ENCODE data around the gene ARID4B.
A peak's percentile ranks its signal among the peaks of the same experiment; 100 is the strongest.
"Not testable (repeated sequence)": the region's sequence is repeated elsewhere in the genome, so short reads cannot be mapped to it uniquely, and the experiment has no call there.

ARID4B gene

DNA sequence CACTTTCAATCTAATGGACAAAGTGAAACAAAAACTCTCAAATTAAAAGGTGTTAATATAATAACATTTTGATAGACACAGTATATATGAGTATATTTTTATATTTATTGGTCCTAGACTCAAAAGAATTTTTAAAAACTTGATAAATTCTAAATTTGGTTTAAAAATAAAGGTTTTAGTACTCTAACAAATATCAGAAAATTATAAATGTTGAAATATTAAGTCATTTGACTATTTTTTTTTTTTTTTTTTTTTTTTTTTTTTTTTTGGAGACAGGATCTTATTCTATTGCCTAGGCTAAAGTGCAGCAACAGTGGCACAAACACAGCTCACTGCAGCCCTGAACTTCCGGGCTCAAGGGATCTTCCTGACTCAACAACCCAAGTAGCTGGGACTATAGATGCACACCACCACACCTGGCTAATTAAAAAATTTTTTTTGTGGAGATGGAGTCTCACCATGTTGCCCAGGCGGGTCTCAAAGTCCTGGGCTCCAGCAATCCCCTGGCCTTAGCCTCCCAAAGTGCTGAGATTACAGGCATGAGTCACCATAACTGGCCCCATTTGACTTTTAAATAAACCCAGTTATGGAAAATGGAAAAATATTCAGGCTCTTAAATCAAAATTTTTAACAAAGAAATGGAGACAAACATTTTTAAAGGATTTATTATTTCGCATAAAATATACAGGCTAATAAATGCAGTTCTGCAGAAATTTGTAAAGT, 106.2 kb downstream of the ARID4B start:
- no peak for DNase-seq

DNA sequence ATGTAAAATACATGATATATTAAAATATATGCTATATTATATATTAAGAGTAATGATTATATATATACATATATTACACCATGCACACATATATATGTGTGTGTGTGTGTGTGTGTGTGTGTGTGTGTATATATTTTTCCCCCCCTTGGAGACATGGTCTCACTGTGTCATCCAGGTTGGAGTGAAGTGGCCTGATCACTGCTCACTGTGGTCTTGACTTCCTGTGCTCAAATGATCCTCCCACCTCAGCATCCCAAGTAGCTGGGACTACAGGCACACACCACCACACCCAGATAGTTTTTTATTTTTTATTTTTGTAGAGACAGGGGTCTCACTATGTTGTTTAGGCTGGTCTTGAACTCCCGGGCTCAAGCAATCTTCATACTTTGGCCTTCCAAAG, 112.5 kb downstream of the ARID4B start:
- no peak for DNase-seq

DNA sequence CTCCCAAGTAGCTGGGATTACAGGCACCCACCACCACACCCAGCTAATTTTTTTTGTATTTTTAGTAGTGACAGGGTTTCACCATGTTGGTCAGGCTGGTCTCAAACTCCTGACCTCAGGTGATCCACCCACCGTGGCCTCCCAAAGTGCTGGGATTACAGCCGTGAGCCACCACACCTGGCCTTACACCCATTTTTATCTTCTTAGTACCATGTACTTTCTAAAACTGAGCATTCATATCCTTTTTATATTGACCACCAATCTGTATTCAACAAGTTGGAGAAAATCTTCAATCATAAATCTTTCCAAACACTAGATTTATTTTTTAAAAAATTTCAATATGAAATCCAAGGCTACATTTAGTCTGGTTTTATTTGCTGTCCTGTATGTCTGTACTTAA, 113.0 kb downstream of the ARID4B start:
- not testable (repeated sequence) for DNase-seq

DNA sequence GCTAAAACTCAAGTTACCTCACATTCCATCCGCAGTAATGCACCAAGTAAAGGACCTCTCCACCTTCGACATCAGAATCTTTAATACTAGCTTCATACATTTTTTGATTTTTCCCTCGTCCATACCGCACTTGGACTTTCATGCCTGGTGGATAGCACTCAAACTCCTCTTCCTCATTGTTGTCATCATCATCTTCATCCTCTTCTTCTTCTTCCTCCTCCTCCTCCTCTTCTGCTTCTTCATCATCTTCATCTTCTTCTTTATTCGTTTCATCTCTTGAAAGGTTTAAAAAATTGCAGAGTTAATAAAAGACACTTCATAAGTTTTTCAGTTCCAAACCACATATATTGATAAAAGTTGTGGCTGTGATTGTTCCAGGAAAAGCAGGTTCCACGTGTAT, 114.2 kb downstream of the ARID4B start:
- no peak for DNase-seq

DNA sequence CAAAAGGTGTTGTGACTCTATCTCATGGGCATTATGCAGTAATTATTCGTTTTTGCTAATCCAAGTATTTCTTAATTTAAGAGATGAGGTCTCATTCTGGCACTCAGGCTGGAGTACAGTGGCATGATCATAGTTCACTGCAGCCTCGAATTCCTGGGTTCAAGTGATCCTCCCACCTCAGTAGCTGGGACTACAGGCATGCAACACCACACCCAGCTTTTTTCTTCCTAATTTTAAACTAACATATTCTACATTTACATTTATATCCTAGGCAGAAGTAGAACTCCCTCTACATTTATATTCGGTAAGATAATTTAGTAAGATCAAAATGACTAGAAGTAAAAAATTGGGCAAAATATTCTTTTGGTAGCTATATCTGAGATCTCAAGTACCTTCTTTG, 116.5 kb downstream of the ARID4B start:
- DNase-seq, result no peak

DNA sequence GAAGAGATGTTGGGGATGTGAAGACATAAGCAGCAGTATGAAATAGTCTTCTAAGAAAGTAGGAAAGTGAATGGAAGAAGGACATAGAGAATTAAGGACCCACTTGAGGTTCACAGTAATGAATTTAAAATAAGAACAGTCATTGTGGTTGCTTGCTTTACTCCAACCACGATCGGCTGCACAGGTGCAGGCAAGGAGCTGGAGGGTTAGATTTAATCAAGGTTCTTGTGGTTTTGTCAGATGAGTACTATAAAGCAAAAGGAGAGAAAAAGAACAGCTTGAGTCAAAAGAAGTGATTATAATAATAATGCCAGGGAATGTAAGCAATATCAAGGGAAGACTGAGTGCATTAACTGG, 120.8 kb downstream of the ARID4B start:
- no peak for DNase-seq

DNA sequence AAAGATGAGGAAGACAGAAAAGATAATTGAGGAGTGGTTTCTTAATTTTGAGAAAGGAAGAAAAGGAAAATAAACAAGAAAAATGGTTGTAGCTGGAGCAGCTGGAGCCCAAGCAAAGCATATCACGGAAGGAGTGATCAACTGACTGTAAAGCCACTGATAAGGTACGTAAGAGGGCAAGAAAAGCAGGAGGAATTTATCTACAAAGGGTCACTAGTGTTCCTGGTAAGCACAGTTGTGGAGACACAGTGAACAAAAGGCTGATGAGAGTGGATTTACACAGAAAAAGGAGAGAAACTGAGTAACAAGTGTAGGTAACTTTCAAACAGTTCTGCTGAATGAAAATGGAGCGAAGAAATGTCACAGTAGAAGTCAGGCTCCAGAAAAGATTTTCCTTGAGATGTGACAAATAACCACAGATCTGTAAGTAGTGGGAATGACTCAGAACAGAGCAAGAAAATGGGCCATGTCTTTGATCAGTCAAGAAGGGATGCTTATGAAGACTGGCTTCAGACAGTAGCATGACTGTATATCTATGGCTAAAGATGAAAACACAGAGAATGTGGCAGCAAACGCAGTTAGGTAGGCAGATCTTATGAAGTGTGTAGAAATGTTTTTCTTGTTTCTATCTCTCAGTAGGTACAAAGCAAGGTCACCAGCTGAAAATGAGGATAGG, 121.3 kb downstream of the ARID4B start:
- no peak for DNase-seq

DNA sequence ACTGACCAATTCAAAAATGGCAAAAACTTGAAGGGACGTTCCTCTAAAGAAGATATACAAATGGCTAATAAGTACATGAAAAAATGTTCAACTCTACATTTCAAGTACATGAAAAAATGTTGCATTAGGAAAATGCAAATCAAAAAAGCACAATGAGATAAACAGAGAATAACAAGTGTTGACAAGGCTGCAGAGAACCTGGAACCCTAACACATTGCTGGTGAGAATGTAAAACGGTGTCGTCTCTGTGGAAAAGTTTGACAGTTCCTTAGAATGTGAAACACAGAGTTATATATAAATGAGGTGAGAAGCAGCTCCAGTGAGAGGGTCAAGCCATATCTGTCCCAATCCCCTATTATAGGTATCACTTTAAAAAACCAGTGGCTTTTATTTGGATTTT, 122.3 kb downstream of the ARID4B start:
- DNase-seq, result no peak

DNA sequence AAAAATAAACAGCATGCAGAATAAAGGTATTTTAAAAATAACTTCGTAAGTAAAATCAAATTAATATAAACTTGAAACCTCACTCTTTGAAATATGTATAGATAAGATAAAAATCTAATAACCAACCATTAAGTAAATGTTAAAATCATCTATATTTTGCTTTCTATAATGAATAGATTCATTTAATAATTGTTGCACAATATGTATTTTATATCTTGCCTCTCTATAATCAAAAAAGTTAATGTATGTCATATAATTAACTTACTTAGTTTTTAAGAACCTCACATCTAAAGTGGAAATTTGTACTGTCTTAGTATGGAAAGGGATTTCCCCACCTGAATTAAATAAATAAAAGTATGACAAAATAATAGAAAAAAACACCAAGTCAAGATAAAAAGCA, 124.6 kb downstream of the ARID4B start:
- DNase-seq, result no peak

DNA sequence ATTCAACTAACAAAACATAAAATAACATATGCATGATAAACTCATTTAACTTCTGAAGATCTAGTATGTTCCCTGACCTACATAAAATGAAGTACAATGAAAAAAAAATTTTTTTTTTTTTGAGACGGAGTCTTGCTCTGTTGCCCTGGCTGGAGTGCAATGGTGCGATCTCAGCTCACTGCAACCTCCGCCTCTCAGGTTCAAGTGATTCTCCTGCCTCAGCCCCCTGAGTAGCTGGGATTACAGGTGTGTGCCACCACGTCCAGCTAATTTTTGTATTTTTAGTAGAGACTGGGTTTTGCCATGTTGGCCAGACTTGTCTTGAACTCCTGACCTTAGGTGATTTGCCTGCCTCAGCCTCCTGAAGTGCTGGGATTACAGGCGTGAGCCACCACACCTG, 125.5 kb downstream of the ARID4B start:
- DNase-seq, result not testable (repeated sequence)

DNA sequence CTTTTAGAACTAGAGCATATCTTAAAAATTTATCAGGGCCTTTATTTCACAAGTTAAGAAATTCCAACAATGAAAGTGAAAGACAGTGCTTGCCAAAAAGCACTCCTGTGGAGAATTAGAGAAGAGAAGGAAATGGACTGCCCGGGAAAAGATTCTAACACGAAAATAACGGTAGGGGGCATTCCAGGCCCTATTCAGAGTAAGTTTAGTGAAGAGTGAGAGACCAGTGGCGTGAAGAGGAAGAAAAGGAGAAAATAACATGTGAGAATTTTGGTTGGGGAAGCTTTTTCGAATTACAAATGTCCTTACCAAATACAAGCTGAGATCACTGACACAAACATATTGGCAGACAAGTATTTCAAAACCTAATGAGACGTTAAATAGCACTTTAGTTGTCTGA, 128.5 kb downstream of the ARID4B start:
- no peak for DNase-seq

DNA sequence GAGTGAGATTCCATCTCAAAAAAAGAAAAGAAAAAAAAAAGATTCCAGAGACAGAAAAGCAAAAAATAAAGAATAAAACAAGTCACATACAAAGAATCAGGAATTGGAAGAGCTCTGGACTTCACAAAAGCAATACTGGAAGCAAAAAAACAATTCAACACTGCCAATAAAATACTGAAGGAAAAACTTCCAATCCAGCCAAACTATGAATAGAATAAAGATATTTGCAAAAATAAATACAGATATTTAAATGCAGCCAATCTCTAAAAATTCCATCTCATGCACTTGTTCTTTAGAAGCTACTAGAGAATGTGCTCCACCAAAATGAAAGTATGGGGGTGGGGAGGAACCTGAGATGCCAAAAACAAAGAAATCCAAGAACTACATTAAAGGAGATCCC, 137.5 kb downstream of the ARID4B start:
- DNase-seq, result no peak

DNA sequence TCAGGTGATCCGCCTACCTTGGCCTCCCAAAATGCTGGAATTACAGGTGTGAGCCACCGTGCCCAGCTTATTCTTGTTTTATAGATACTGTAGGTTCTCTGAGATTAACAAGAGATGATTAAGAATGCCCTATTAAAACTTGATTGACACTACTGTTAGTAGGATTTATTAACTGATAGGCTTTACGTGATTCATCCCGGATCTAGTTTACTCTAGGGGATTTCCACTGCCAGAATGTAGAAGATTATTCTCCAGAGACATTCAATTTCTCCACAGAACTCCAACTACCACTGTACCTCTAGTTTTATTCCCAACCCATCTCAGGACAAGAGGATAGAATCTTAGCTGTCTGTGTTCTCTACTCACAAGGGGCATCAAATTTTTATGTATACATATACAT, 140.7 kb downstream of the ARID4B start:
- no peak for DNase-seq

DNA sequence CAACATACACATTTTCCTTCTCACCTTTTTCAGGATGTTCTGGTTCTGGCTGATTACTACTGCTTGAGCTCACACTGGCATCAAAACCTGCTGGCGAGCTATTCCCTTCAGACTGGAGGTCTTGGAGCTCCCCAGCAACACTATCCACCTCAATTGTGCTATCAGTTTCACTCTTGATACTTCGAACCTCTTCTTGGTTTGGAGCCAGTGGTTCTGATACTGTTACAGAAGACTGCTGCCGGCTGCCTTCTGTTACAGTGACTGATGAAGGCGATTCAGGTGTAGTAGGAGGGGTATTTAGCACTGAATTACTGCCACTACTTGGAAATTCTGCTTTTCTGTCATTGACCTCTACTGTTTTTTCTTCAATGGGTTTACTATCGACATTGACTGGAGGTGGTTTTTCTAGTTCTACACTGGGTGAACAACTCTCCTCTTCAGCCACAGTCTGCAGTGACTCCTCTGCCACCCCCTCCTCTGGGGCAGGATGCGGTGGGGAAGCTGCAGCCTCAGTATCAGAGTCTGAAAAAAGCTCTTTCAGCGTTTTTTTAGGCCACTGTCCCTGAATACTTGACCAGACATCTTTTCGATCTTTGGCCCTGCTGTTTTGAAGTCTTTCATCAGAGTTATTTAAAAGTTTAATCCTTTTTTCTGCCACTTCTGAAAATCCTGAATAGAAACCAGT, 146.3 kb downstream of the ARID4B start:
- no peak for DNase-seq

DNA sequence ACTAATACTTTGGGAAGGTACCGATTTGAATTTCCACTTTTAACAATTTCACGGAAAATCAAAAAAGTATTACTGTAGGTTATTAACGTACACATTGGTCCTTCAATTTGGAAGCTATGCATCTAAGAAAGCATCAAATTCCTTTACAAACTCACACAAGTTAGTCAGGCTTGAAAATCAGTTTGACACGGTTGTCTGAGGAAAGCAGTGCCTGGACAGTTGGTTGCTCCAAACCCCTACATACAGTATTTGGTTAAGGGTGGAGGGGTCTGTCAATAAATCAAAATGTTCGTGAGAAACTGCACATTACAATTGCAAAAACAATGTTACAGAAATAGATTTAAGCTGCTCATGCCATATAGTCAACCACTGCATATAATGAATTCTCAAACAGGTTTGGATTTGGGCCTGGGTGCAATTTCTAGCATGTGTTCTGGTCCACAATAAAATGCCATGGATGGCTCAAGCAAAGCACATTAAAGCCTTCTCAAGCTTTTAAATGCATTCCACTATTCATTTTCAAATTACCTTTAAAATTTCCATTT, 147.0 kb downstream of the ARID4B start:
- no peak for DNase-seq

DNA sequence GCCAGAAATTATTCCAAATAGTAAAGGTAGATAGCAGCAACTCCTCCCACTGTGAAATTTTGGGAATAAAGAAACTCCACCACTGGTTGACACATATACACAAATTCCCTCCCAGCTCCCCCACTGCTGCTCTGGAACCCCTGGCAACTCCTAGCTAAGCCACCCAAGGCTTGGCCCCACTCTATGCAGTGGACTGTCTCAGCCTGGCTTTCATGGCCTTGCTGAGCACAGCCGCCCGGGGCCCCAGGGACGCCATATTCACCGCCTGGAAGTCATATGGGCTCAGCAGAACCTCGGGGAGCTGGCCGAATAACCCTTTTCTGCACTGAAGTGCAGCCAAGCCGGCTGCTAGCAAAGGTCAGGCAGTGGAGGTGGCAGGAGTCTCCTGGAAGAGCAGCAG, 151.5 kb downstream of the ARID4B start:
- no peak for DNase-seq

DNA sequence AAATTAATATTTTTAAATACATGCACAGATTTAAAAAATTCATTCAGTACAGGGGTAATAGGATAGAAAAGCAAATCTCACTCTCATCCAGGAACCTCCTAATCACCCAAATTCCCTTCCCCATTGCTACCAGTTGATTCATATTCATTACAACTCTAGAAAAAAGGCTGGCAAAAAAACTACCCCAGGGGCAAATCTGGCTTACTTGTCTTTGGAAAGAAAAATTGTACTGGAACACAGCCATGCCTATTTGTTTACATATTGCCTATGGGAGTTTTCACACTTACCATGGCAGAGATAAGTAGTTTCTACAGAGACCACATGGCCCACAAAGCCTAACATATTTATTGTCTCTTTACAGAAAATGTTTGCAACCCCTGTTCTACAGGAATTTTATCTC, 158.0 kb downstream of the ARID4B start:
- no peak for DNase-seq

DNA sequence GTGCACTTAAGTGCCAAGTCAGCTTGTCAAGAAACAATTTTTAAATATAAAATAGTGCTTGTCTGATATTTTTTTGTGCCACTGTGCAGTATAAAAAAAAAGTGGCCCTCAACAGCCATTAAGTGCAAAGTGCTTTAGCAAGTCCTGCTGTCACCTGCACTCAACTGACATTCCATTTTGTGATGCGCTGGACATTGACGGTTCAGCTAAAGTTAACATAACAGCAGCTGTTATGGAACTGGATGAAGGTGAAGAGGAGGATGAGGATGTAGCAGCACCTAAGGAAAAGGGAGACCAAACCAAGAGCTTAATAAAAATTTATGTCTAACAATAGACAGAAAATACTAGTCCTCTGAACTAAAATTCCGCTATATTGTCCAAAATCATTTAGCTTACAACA, 159.6 kb downstream of the ARID4B start:
- no peak for DNase-seq

DNA sequence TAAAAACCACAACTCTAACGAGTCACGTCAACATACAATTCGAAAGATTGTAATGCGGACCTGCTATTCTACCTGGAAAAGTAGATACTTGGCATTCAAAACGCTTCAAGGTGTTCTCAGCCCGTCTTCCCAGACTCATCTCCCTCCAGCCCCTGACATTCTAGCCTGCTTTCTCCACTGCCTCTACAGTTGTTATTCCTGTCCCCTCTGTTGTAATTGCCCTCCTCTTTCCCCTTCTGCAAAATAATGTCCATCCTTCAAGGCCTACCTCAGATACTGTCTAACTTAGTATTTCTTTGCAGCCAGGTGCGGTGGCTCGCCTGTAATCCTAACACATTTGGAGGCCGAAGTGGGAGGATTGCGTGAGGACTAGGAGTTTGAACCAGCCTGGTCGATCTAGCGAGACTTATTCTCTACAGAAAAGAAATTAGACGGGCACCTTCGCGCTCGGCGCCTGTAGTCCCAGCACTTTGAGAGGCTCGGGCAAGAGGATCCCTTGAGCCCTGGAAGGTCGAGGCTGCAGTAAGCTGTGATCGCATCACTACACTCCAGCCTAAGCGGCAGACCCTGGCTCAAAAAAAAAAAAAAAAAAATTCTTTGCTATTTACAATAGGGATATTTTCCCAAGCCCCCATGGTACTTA, 166.2 kb downstream of the ARID4B start:
- no peak for DNase-seq

DNA sequence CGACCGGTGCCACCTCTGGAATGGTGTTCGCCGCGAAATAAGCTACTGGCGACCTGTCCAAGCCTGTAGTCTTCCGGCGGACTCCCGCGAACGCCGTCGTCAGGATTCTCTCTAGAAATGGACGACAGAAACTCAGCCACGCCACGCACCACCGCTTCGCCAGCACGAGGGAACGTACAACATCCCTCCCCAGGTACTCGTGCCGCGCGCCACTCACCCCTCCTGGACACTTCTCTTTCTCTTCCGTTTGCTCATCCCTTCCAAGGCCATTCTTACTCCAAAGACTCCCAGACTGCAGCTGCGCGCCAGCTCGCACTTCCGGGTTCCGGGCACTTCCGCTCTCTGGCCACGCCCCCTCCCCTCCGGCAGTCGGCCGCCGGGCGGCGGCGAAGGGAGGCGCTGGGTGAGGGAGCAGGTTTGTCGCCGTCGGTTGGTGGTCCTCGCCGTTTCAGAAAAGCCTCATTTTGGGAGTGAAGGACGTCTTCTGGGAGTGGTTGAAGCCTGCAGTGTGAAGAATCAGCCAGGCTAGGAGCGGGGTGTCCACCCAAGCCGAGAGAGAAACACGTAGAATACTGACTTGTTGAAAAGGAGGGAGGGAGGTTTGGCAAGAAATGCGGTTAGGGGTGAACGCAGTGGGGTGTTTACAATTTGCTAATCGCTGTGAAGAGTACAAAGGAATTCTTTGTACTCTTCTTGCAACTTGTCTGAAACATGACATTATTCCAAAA, 166.9 kb downstream of the ARID4B start, which contains the start of gene RBM34:
Gene RBM34, minus strand, starts transcription at position 294 of the 728 bp plus-strand sequence. Its CDS starts 24 bp downstream, at position 270.
- peak; percentile 79 to 93 (median 91) for DNase-seq

DNA sequence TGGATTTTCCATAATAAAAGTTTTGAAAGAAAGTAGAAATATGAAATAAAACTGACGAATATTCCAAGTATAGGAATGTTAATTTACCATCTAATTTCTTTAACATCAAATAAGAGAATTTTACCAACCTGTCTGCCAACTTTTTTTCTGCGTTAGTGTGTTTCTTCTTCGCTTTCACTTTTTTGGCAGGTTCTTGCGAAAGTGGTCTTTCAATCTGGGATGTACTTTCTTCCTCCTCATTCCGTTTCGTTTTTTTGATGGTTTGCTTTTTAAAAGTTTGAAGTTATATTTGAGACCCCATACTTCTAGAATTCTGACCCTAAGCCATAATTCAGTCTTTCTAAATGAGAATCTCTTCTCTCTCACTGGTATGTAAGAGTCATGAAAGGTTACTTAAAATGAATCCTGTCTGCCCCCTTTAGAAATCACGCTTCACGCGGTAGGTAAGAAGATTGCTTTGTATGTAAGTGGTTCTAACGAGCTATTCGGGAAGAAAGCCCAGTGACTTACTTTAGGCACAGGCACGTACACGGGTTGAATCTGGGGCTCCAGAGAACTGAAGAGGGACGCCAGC, 167.5 kb downstream of the ARID4B start:
- DNase-seq, result peak in 1 of 3 experiments; percentile 50

DNA sequence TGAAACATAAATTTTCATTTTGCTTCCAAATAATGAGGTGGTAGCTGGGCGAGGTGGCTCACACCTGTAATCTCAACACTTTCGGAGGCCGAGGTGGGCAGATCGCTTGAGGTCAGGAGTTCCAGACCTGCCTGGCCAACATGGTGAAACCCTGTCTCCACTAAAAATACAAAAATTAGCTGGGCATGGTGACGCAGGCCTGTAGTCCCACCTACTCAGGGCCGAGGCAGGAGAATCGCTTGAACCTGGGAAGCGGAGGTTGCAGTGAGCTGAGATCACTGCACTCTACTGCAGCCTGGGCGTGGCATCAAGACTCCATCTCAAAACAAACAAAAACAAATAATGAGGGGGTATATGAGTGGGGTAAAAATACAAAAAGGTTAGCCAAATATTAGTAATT, 168.0 kb downstream of the ARID4B start:
- DNase-seq, result not testable (repeated sequence)

Measured in NCI-H1417 (cell line).